Activated gamma-delta T cell (primary cell): ENCODE results near the gene MMP14.
"Not testable (repeated sequence)": the region's sequence is repeated elsewhere in the genome, so short reads cannot be mapped to it uniquely, and the experiment has no call there.

ENCODE experiments used
- DNase-seq: peaks from one replicate; lab custom pipeline; 2025; lab: John Stamatoyannopoulos, UW

MMP14 gene

GRCh38 chr14:22842211-22843122 is 6.1 kb downstream of the MMP14 start:
- no peak for DNase-seq

GRCh38 chr14:22843123-22843925 is 6.9 kb downstream of the MMP14 start:
- DNase-seq = no peak

- DNase-seq = no peak
These were observed 8.1 kb downstream of the MMP14 start for GRCh38 chr14:22844221-22845102.

- no peak for DNase-seq
These were observed 8.7 kb downstream of the MMP14 start for GRCh38 chr14:22845103-22845394.

- no peak for DNase-seq
These were observed 9.6 kb downstream of the MMP14 start for GRCh38 chr14:22845821-22846625.

- no peak for DNase-seq
These were observed 10.5 kb downstream of the MMP14 start for GRCh38 chr14:22846811-22847307.

- no peak for DNase-seq
These were observed 11.4 kb downstream of the MMP14 start for GRCh38 chr14:22847661-22848341.

- no peak for DNase-seq
These were observed 12.2 kb downstream of the MMP14 start for GRCh38 chr14:22848351-22849164.

GRCh38 chr14:22849212-22849819 is 12.9 kb downstream of the MMP14 start:
- no peak for DNase-seq

GRCh38 chr14:22850944-22851764 is 14.8 kb downstream of the MMP14 start:
- DNase-seq = no peak

GRCh38 chr14:22852178-22852577 is 15.8 kb downstream of the MMP14 start:
- DNase-seq = not testable (repeated sequence)

- DNase-seq = no peak
These were observed 16.2 kb downstream of the MMP14 start for GRCh38 chr14:22852599-22852939.

- DNase-seq = peak; percentile 24
These were observed 16.8 kb downstream of the MMP14 start for GRCh38 chr14:22852940-22853767.

GRCh38 chr14:22854296-22854695 is 17.9 kb downstream of the MMP14 start:
- not testable (repeated sequence) for DNase-seq

GRCh38 chr14:22854963-22855724 is 18.8 kb downstream of the MMP14 start:
- DNase-seq = no peak

GRCh38 chr14:22856428-22856827 is 20.0 kb downstream of the MMP14 start:
- no peak for DNase-seq

- not testable (repeated sequence) for DNase-seq
These were observed 24.0 kb downstream of the MMP14 start for GRCh38 chr14:22860377-22860776.
